22Rv1 (cell line): ENCODE data around the gene DRC1.

Experiments used
- H3K27ac ChIP-seq: fragments of 450-650 bp; 2 replicates; pipeline ENCODE4 v1.5.1; 2017
- CTCF ChIP-seq: fragments of 450-650 bp; IDR thresholded peaks from 2 replicates; pipeline ENCODE4 v1.5.1; 2017; ENCODE audit warnings: mild to moderate bottlenecking
- ZFX ChIP-seq: fragments of 450-650 bp; IDR thresholded peaks from 2 replicates; pipeline ENCODE4 v1.6.1; 2017; ENCODE audit warnings: antibody characterized with exemption, borderline replicate concordance

The DRC1 gene

DNA sequence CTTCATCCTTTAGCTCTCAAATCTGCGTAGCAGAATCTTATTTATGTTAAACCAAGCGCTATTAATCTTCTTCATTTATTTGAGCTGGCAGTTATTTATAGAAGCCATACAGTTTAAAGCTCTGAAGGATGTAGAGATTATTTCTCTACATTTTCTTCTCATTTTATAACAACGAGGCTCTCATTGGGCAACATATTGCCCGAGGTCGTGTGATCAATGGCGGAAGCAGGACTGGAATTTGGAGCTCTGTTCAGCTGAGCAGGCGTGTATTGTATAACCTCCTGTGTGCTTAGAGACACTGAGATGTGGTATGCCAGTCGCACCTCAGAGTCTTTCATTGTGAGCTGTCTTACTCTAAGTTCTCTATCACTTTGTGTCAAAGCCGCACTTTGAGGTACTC is 17.5 kb upstream of the DRC1 start:
- TF ChIP-seq CTCF = no peak
- no peak for TF ChIP-seq ZFX
- no peak overlapping the region for H3K27ac ChIP-seq

DNA sequence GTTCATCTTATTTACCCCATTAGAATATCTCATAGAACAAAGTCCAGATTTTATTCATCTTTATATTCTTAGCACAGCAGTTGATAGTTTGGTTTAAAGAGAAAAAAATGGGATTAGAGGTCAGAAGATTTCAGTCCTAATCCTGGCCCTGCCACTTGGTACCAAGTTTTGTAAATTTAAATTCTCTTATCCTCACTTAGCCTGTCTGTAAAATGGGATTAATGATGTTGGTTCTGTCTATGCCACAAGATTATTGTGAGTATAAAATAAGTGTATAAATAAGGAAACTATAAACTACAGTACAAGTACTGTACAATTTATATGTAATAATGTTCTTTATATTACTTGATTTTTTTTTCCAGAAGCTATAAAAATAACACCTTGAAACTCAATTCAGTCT is 17.1 kb upstream of the DRC1 start:
- H3K27ac ChIP-seq = no peak overlapping the region
- TF ChIP-seq ZFX = no peak
- no peak for TF ChIP-seq CTCF

DNA sequence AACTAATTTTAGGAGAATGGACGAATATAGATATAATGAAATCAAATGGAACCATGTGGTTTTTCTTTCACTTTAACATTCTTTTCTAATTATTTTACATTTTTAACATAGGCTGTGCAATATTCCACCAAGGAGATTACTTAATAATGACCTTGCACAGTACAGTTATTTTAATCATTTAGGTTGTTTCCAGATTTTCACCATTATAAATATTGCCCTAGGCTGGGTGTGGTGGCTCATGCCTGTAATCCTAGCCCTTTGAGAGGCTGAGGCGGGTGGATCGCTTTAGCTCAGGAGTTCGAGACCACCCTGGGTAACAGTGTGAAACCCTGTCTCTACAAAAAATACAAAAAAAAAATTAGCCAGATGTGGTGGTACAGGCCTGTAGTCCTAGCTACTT is 14.5 kb upstream of the DRC1 start:
- H3K27ac ChIP-seq = no peak overlapping the region
- TF ChIP-seq CTCF = no peak
- TF ChIP-seq ZFX = no peak

GRCh38 chr2:26394694-26395093 is 7.0 kb upstream of the DRC1 start:
- no peak for TF ChIP-seq ZFX
- TF ChIP-seq CTCF = no peak
- H3K27ac ChIP-seq = no peak overlapping the region

GRCh38 chr2:26395394-26395793 is 6.3 kb upstream of the DRC1 start:
- TF ChIP-seq ZFX = no peak
- H3K27ac ChIP-seq = no peak overlapping the region

DNA sequence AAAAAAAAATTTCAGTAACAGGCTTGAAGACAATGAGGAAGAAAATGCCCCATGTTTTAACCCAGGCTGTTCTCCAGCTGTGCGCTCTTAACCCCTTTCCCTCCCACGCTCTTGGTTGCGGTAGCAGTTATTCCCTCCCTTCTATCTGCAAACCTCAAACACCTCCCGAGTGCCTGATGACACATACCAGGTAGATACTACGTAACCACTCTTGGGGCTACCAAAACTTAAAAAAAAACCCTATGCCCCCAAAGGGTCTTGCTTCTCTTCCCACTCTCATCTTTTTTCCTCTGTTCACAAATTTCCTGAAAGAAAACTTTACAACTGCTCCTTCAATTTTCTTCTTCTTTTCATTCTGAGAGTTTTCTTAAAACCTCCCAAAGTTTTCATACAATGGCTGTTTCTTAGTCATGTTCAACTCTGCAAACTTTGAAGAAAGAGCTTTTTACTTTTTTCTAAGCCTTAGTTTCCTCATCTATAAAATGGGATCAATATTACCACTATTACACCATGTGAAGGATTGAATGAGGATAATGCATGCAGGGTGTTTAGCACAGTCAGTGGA is 4.9 kb upstream of the DRC1 start:
- H3K27ac ChIP-seq = no peak overlapping the region
- TF ChIP-seq ZFX = no peak
- TF ChIP-seq CTCF = no peak

DNA sequence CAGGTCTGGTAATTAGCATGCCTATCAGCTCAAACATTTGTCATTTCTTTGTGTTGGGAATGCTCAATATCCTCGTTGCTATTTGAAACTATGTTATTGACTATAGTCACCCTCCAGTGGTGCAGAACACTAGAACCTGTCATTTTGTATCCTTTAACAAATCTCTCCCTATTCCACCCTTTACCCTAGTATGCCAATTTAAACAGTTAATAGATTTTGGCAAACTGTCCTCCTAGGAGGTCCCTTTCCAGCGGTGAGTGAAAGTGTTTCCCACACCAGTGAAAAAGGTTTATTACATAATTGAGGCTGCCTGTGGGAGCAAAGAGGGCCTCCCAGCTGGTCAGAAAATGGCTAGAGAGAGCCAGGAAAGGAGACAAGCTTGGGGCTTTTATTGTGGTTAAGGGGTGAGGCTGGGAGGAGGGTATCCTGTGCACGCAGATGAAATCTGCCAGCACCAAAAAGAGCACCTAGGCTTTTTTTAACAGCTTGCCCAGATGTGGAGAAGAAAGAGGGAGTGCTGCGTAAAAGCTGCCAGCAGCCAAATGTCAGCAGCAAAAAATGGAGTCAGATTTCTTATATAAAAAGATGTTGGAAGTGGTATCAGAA is 1.8 kb upstream of the DRC1 start:
- no peak for TF ChIP-seq CTCF
- no peak for TF ChIP-seq ZFX
- no peak overlapping the region for H3K27ac ChIP-seq

GRCh38 chr2:26400723-26401122 is 997 bp upstream of the DRC1 start:
- TF ChIP-seq ZFX = no peak
- no peak for TF ChIP-seq CTCF
- no peak overlapping the region for H3K27ac ChIP-seq
